ENCODE results near the gene ASB2.

Gene ASB2

GRCh38 chr14:93999573-93999972, 23.2 kb upstream of the ASB2 start:
- no peak for DNase-seq

GRCh38 chr14:93998871-93999403, 22.6 kb upstream of the ASB2 start:
- DNase-seq: no peak

GRCh38 chr14:93997916-93998870, 21.8 kb upstream of the ASB2 start:
- DNase-seq: no peak

GRCh38 chr14:93997082-93997481, 20.7 kb upstream of the ASB2 start, which contains the start of gene CCDC197:
Gene CCDC197, plus strand, starts transcription at chr14:93997301. Its CDS starts 831 bp downstream, at chr14:93998132.
- DNase-seq: no peak

GRCh38 chr14:93996130-93996695, 19.8 kb upstream of the ASB2 start:
- no peak for DNase-seq

GRCh38 chr14:93994919-93995682, 18.7 kb upstream of the ASB2 start:
- peak; percentile 88 for DNase-seq

GRCh38 chr14:93993382-93993781, 17.0 kb upstream of the ASB2 start:
- DNase-seq: no peak

- no peak for DNase-seq
Measured at GRCh38 chr14:93991649-93992048, 15.3 kb upstream of the ASB2 start.

- DNase-seq: no peak
Measured at GRCh38 chr14:93991212-93991611, 14.8 kb upstream of the ASB2 start.

GRCh38 chr14:93989939-93990338, 13.6 kb upstream of the ASB2 start:
- no peak for DNase-seq

- no peak for DNase-seq
Measured at GRCh38 chr14:93987815-93988476, 11.6 kb upstream of the ASB2 start.

- no peak for DNase-seq
Measured at GRCh38 chr14:93987376-93987775, 11.0 kb upstream of the ASB2 start.

- no peak for DNase-seq
Measured at GRCh38 chr14:93986955-93987354, 10.6 kb upstream of the ASB2 start.

- no peak for DNase-seq
Measured at GRCh38 chr14:93984987-93985410, 8.6 kb upstream of the ASB2 start.

- DNase-seq: no peak
Measured at GRCh38 chr14:93984070-93984469, 7.7 kb upstream of the ASB2 start.

- DNase-seq: no peak
Measured at GRCh38 chr14:93982230-93983007, 6.0 kb upstream of the ASB2 start.

- DNase-seq: no peak
Measured at GRCh38 chr14:93981316-93982229, 5.2 kb upstream of the ASB2 start.

GRCh38 chr14:93980456-93981201, 4.3 kb upstream of the ASB2 start:
- DNase-seq: no peak

GRCh38 chr14:93978735-93979134, 2.4 kb upstream of the ASB2 start:
- DNase-seq: no peak
